HepG2 (cell line): ENCODE measurements around the gene DOHH. TPM values are rescaled to one million over a fixed set of nuclear protein-coding genes. Genes with fewer than 3 reads are reported as not detected.

Source experiments
- CSRNP1 ChIP-seq: sonication (generic); formaldehyde crosslinking; IDR thresholded peaks from 2 replicates; pipeline ENCODE4 v1.8.1; 2023; ENCODE audit warnings: mild to moderate bottlenecking, missing genetic modification reagents
- DNMT3B ChIP-seq: conservative IDR thresholded peaks from 2 replicates; pipeline ENCODE4 v1.6.1; 2016; ENCODE audit warnings: missing biosample characterization, control low read depth
- E2F2 ChIP-seq: sonication (generic); formaldehyde crosslinking; IDR thresholded peaks from 2 replicates; pipeline ENCODE4 v1.4.0; 2020; ENCODE audit warnings: missing genetic modification reagents, borderline replicate concordance
- MEIS1 ChIP-seq: sonication (generic); formaldehyde crosslinking; IDR thresholded peaks from 2 replicates; pipeline ENCODE4 v1.9.0; 2021; ENCODE audit warnings: mild to moderate bottlenecking, missing genetic modification reagents, moderate library complexity, borderline replicate concordance
- SIX1 ChIP-seq: sonication (generic); formaldehyde crosslinking; IDR thresholded peaks from 2 replicates; pipeline ENCODE4 v1.4.0; 2020; ENCODE audit warnings: missing genetic modification reagents, borderline replicate concordance
- SRY ChIP-seq: sonication (generic); formaldehyde crosslinking; IDR thresholded peaks from 2 replicates; pipeline ENCODE4 v1.8.0; 2022; ENCODE audit warnings: mild to moderate bottlenecking, missing genetic modification reagents
- TCF7 ChIP-seq: sonication (generic); IDR thresholded peaks from 2 replicates; pipeline ENCODE4 v1.6.1; 2016; ENCODE audit warnings: antibody characterized with exemption, low read depth
- THAP7 ChIP-seq: sonication (generic); formaldehyde crosslinking; IDR thresholded peaks from 2 replicates; pipeline ENCODE4 v1.8.1; 2023; ENCODE audit warnings: mild to moderate bottlenecking, missing genetic modification reagents
- ZFP36 ChIP-seq: fragments of 150-350 bp; IDR thresholded peaks from 2 replicates; pipeline ENCODE4 v1.6.1; 2018; ENCODE audit warnings: borderline replicate concordance, low read length, low read depth; ENCODE audit not compliant: partially characterized antibody
- ZMYM3 ChIP-seq: sonication (generic); formaldehyde crosslinking; IDR thresholded peaks from 2 replicates; pipeline ENCODE4 v1.5.1; 2020; ENCODE audit warnings: mild to moderate bottlenecking, missing genetic modification reagents
- ZNF124 ChIP-seq: sonication (generic); formaldehyde crosslinking; IDR thresholded peaks from 2 replicates; pipeline ENCODE4 v1.4.0; 2020; ENCODE audit warnings: missing genetic modification reagents
- ZNF230 ChIP-seq: sonication (generic); formaldehyde crosslinking; IDR thresholded peaks from 2 replicates; pipeline ENCODE4 v1.4.0; 2020; ENCODE audit warnings: mild to moderate bottlenecking, missing genetic modification reagents
- ZNF3 ChIP-seq: IDR thresholded peaks from 2 replicates; pipeline ENCODE4 v1.7.0; 2017; ENCODE audit warnings: inconsistent platforms
- ZNF383 ChIP-seq: sonication (generic); formaldehyde crosslinking; IDR thresholded peaks from 2 replicates; pipeline ENCODE4 v1.4.0; 2020; ENCODE audit warnings: missing genetic modification reagents, mild to moderate bottlenecking, borderline replicate concordance
- ZNF556 ChIP-seq: sonication (generic); formaldehyde crosslinking; IDR thresholded peaks from 2 replicates; pipeline ENCODE4 v1.4.0; 2020; ENCODE audit warnings: mild to moderate bottlenecking, missing genetic modification reagents, borderline replicate concordance
- ZNF619 ChIP-seq: sonication (generic); formaldehyde crosslinking; IDR thresholded peaks from 2 replicates; pipeline ENCODE4 v1.4.0; 2020; ENCODE audit warnings: mild to moderate bottlenecking, missing genetic modification reagents
- polyA plus RNA-seq, 8 experiments: library from polyadenylated mRNA; depleted of rRNA in 3 of 8; stranded (reverse) in 7 of 8; unstranded in 1 of 8; fragments of >200 nt; fragmentation: Illumina TruSeq in 4 of 8; extraction: Trizol in 4 of 8; gene quantifications; 2 replicates each; pipeline versions ENCODE4 v1.2.1 to v1.2.3, GENCODE V29; 2011 to 2016; ENCODE audit warnings: low read depth in 4 of 8, missing spikeins in 1 of 8, mixed read lengths in 1 of 8; ENCODE audit not compliant: insufficient read depth in 1 of 8
- total RNA-seq, 5 experiments: library from RNA; depleted of rRNA; stranded (reverse); fragments of >200 nt; fragmentation: Illumina TruSeq; extraction: Trizol; gene quantifications; 2 replicates each; pipeline ENCODE4 v1.2.3, GENCODE V29; 2016; ENCODE audit warnings: low read depth in 1 of 5
- TF ChIP-seq, protein P1 (sequence below), 2 experiments: IDR thresholded peaks; 2 replicates each; pipeline ENCODE4 v1.6.1; 2011 to 2012; ENCODE audit warnings: low read length in 2 of 2, borderline replicate concordance in 1 of 2, low read depth in 1 of 2, mild to moderate bottlenecking in 1 of 2, moderate library complexity in 1 of 2
- TF ChIP-seq, protein P2 (sequence below): sonication (generic); formaldehyde crosslinking; conservative IDR thresholded peaks from 2 replicates; pipeline ENCODE4 v1.4.0; 2020; ENCODE audit warnings: mild to moderate bottlenecking, missing genetic modification reagents, moderate library complexity

Gene DOHH
- total and polyA plus RNA-seq, 2 of the 13 experiments (the other 11 are each of a cell fraction or from before 2014, with no cell fraction given) = 3.5 to 13.7 TPM

GRCh38 chr19:3505598-3506383 is 5.3 kb upstream of the DOHH start, which contains the start of gene FZR1 (continued):
- no peak for TF ChIP-seq ZNF230 (CRISPR knock-in tag)
- no peak for TF ChIP-seq DNMT3B
- TF ChIP-seq MEIS1 (CRISPR knock-in tag) = no peak
- no peak for TF ChIP-seq ZNF3 (CRISPR knock-in tag)
- TF ChIP-seq ZMYM3 (CRISPR knock-in tag) = no peak
- TF ChIP-seq E2F2 (CRISPR knock-in tag) = no peak
- TF ChIP-seq ZNF556 (CRISPR knock-in tag) = peak; percentile 59; the same call in 1 of the 2 replicates
- TF ChIP-seq SIX1 (CRISPR knock-in tag) = no peak
- no peak for TF ChIP-seq TCF7
- TF ChIP-seq CSRNP1 = 0 out of 2 replicates have a peak, but pooled peaks have one; percentile 7
- TF ChIP-seq ZFP36 = no peak
- TF ChIP-seq SRY = no peak
- no peak for TF ChIP-seq ZNF383 (CRISPR knock-in tag)
- TF ChIP-seq, protein P1, sequence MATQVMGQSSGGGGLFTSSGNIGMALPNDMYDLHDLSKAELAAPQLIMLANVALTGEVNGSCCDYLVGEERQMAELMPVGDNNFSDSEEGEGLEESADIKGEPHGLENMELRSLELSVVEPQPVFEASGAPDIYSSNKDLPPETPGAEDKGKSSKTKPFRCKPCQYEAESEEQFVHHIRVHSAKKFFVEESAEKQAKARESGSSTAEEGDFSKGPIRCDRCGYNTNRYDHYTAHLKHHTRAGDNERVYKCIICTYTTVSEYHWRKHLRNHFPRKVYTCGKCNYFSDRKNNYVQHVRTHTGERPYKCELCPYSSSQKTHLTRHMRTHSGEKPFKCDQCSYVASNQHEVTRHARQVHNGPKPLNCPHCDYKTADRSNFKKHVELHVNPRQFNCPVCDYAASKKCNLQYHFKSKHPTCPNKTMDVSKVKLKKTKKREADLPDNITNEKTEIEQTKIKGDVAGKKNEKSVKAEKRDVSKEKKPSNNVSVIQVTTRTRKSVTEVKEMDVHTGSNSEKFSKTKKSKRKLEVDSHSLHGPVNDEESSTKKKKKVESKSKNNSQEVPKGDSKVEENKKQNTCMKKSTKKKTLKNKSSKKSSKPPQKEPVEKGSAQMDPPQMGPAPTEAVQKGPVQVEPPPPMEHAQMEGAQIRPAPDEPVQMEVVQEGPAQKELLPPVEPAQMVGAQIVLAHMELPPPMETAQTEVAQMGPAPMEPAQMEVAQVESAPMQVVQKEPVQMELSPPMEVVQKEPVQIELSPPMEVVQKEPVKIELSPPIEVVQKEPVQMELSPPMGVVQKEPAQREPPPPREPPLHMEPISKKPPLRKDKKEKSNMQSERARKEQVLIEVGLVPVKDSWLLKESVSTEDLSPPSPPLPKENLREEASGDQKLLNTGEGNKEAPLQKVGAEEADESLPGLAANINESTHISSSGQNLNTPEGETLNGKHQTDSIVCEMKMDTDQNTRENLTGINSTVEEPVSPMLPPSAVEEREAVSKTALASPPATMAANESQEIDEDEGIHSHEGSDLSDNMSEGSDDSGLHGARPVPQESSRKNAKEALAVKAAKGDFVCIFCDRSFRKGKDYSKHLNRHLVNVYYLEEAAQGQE (IDR thresholded peaks at IDR 0.05; ENCODE audit: borderline replicate concordance in 1 of 2, low read depth in 1 of 2, low read length in 2 of 2) = no peak
- TF ChIP-seq THAP7 = peak; percentile 63; the same call in 1 of the 2 replicates
- TF ChIP-seq ZNF619 = 0 out of 2 replicates have a peak, but pooled peaks have one; percentile 48
- no peak for TF ChIP-seq ZNF124 (CRISPR knock-in tag)
- TF ChIP-seq, protein P2, sequence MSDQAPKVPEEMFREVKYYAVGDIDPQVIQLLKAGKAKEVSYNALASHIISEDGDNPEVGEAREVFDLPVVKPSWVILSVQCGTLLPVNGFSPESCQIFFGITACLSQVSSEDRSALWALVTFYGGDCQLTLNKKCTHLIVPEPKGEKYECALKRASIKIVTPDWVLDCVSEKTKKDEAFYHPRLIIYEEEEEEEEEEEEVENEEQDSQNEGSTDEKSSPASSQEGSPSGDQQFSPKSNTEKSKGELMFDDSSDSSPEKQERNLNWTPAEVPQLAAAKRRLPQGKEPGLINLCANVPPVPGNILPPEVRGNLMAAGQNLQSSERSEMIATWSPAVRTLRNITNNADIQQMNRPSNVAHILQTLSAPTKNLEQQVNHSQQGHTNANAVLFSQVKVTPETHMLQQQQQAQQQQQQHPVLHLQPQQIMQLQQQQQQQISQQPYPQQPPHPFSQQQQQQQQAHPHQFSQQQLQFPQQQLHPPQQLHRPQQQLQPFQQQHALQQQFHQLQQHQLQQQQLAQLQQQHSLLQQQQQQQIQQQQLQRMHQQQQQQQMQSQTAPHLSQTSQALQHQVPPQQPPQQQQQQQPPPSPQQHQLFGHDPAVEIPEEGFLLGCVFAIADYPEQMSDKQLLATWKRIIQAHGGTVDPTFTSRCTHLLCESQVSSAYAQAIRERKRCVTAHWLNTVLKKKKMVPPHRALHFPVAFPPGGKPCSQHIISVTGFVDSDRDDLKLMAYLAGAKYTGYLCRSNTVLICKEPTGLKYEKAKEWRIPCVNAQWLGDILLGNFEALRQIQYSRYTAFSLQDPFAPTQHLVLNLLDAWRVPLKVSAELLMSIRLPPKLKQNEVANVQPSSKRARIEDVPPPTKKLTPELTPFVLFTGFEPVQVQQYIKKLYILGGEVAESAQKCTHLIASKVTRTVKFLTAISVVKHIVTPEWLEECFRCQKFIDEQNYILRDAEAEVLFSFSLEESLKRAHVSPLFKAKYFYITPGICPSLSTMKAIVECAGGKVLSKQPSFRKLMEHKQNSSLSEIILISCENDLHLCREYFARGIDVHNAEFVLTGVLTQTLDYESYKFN = peak; percentile 68
